ENCODE data around the gene SDHAF2. TPM values are rescaled to one million over a fixed set of nuclear protein-coding genes. Genes with fewer than 3 reads are reported as not detected.

Gene SDHAF2
- total and polyA plus RNA-seq, 2 of the 13 experiments (the other 11 are each of a cell fraction or from before 2014, with no cell fraction given) = 44.2 to 70.4 TPM

- no TSS peak for BruUV-seq (replicated peaks)
- ATAC-seq (no peak), FAIRE-seq (no peak), DNase-seq (ENCODE audit: low spot score) (no peak)
- H3K27ac ChIP-seq (ENCODE audit: extremely low read length, insufficient read depth, low read length) = no peak overlapping the region
- WGBS (ENCODE audit: low lambda C conversion rate) = 95% methylated on average over 7 of the region's 7 CpGs
- ChIA-PET POLR2A (no interaction called here), CTCF (ENCODE audit: low intra/inter-chr PET ratio, low total read pairs) (no interaction called here)
- no peak overlapping the region for H3K4me2 ChIP-seq (ENCODE audit: low read depth, low read length)
- H3K36me3 ChIP-seq (replicated peaks in 1 of 2; ENCODE audit: control insufficient read depth in 1 of 2, insufficient read depth in 2 of 2, low read length in 2 of 2) = peaks cover 17 to 44% of the 10 kb centered on the region in 2 experiments
- H3K27me3 ChIP-seq (ENCODE audit: control insufficient read depth in 1 of 2, insufficient read depth in 2 of 2, low read length in 2 of 2) = no peaks in the 10 kb centered on the region
- H3K4me1 ChIP-seq (ENCODE audit: insufficient read depth, low read length) = peaks cover 4% of the 10 kb centered on the region; the same call in 1 of the 2 replicates
- H4K20me1 ChIP-seq (ENCODE audit: insufficient read depth, low read length) = 0 out of 2 replicates have a peak, but pooled peaks cover 7% of the 10 kb centered on the region
- H3K4me3 ChIP-seq (replicated peaks in 1 of 3; ENCODE audit: insufficient read depth in 1 of 3, low read depth in 2 of 3, low read length in 3 of 3) = no peak overlapping the region
- no peak for TF ChIP-seq ZNF713 (CRISPR knock-in tag; IDR thresholded peaks at IDR 0.05)
- no peak for TF ChIP-seq NR2F1 (CRISPR knock-in tag; IDR thresholded peaks at IDR 0.05)
- TF ChIP-seq, protein P1, sequence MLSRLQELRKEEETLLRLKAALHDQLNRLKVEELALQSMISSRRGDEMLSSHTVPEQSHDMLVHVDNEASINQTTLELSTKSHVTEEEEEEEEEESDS (CRISPR knock-in tag; IDR thresholded peaks at IDR 0.05; ENCODE audit: borderline replicate concordance) = no peak
- TF ChIP-seq ZNF101 (CRISPR knock-in tag; IDR thresholded peaks at IDR 0.05; ENCODE audit: borderline replicate concordance, low read depth) = no peak
- TF ChIP-seq CHD4 (IDR thresholded peaks at IDR 0.05; ENCODE audit: borderline replicate concordance, low read length) = no peak
- TF ChIP-seq RXRA (CRISPR knock-in tag; IDR thresholded peaks at IDR 0.05) = no peak
- TF ChIP-seq, protein P2, sequence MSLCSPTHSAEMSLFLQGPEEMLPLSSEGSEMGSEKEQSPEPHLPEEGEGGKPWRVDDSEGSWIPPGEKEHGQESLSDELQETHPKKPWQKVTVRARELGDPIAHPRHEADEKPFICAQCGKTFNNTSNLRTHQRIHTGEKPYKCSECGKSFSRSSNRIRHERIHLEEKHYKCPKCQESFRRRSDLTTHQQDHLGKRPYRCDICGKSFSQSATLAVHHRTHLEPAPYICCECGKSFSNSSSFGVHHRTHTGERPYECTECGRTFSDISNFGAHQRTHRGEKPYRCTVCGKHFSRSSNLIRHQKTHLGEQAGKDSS (CRISPR knock-in tag; IDR thresholded peaks at IDR 0.05; ENCODE audit: borderline replicate concordance, low read depth) = no peak
- TF ChIP-seq ZSCAN9 (CRISPR knock-in tag; IDR thresholded peaks at IDR 0.05; ENCODE audit: borderline replicate concordance) = no peak
- TF ChIP-seq SMAD9 (CRISPR knock-in tag; IDR thresholded peaks at IDR 0.05) = no peak
- no peak for TF ChIP-seq SRY (CRISPR knock-in tag; IDR thresholded peaks at IDR 0.05)
- TF ChIP-seq SNRNP70 (IDR thresholded peaks at IDR 0.05; ENCODE audit: low read depth, low read length) = no peak
- TF ChIP-seq IRF2 (CRISPR knock-in tag; IDR thresholded peaks at IDR 0.05) = no peak
- TF ChIP-seq SRSF9 (IDR thresholded peaks at IDR 0.05; ENCODE audit: borderline replicate concordance, insufficient read depth, low read depth, low read length, poor library complexity, severe bottlenecking) = no peak
- no peak for TF ChIP-seq TEAD2 (CRISPR knock-in tag; IDR thresholded peaks at IDR 0.05)
- TF ChIP-seq, protein P3, sequence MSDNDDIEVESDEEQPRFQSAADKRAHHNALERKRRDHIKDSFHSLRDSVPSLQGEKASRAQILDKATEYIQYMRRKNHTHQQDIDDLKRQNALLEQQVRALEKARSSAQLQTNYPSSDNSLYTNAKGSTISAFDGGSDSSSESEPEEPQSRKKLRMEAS (IDR thresholded peaks at IDR 0.05) = no peak
- no peak for TF ChIP-seq GATA4 (IDR thresholded peaks at IDR 0.05; ENCODE audit: borderline replicate concordance, low read depth)
- TF ChIP-seq ZNF839 (CRISPR knock-in tag; IDR thresholded peaks at IDR 0.05; ENCODE audit: borderline replicate concordance) = no peak
- TF ChIP-seq, protein P4, sequence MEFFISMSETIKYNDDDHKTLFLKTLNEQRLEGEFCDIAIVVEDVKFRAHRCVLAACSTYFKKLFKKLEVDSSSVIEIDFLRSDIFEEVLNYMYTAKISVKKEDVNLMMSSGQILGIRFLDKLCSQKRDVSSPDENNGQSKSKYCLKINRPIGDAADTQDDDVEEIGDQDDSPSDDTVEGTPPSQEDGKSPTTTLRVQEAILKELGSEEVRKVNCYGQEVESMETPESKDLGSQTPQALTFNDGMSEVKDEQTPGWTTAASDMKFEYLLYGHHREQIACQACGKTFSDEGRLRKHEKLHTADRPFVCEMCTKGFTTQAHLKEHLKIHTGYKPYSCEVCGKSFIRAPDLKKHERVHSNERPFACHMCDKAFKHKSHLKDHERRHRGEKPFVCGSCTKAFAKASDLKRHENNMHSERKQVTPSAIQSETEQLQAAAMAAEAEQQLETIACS (CRISPR knock-in tag; IDR thresholded peaks at IDR 0.05) = no peak
- no peak for TF ChIP-seq GFI1 (CRISPR knock-in tag; IDR thresholded peaks at IDR 0.05; ENCODE audit: borderline replicate concordance)
- H3K79me2 ChIP-seq (ENCODE audit: insufficient read depth, low read length) = peaks cover 3% of the 10 kb centered on the region
- H3K9me3 ChIP-seq (ENCODE audit: low read length) = no peaks in the 10 kb centered on the region
- H3K9ac ChIP-seq (ENCODE audit: insufficient read depth, low read depth, low read length) = no peak overlapping the region
- in situ Hi-C loops (cut with HindIII; ENCODE audit: extremely low pct_ligation_motif_present, low pct_unique_long_range_greater_than_20kb) = no loop called here
- H2AFZ ChIP-seq (ENCODE audit: low read length) = no peak overlapping the region
- intact Hi-C loops (cut with micrococcal nuclease; ENCODE audit: unreplicated experiment) = no loop called here
Measured at GRCh38 chr11:61448552-61448927, 18.6 kb downstream of the SDHAF2 start.
